Skin epidermis (tissue), 12 donors: ENCODE results near the gene USP4.

Experiments
- H3K27ac ChIP-seq, 21 experiments: fragments of 200-600 bp; sonication (generic) in 11 of 21; one replicate each; pipeline ENCODE4 v1.5.0; 2020; ENCODE audit warnings: mild to moderate bottlenecking in 3 of 21, inconsistent platforms in 2 of 21, moderate library complexity in 2 of 21
- H3K4me3 ChIP-seq, 7 experiments: fragments of 200-600 bp; sonication (generic) in 2 of 7; one replicate each; pipeline ENCODE4 v1.5.0; 2020; ENCODE audit warnings: inconsistent platforms in 2 of 7, mild to moderate bottlenecking in 2 of 7, moderate library complexity in 1 of 7

USP4 gene

GRCh38 chr3:49305608-49306007 lies 34.2 kb downstream of the USP4 start:
- no peak overlapping the region for H3K4me3 ChIP-seq
- no peak overlapping the region for H3K27ac ChIP-seq

- Histone ChIP-seq H3K27ac (no peak overlapping the region), H3K4me3 (no peak overlapping the region)
Measured at GRCh38 chr3:49302613-49303012, 37.2 kb downstream of the USP4 start.

- Histone ChIP-seq H3K4me3 (no peak overlapping the region), H3K27ac (no peak overlapping the region)
Measured at GRCh38 chr3:49300595-49300994, 39.3 kb downstream of the USP4 start.

GRCh38 chr3:49298511-49298910 lies 41.3 kb downstream of the USP4 start:
- Histone ChIP-seq H3K27ac (peak overlapping the region in 1 of 21 experiments; percentile 74), H3K4me3 (no peak overlapping the region)

- no peak overlapping the region for H3K4me3 ChIP-seq
- peak overlapping the region in 19 of 21 experiments; percentile 22 to 74 (median 51) for H3K27ac ChIP-seq
Measured at GRCh38 chr3:49296781-49297411, 43.0 kb downstream of the USP4 start.

GRCh38 chr3:49295489-49296058 lies 44.3 kb downstream of the USP4 start:
- Histone ChIP-seq H3K27ac (peak overlapping the region in 1 of 21 experiments; percentile 56), H3K4me3 (no peak overlapping the region)

- Histone ChIP-seq H3K4me3 (no peak overlapping the region), H3K27ac (peak overlapping the region in 2 of 21 experiments; percentile 10 to 26)
Measured at GRCh38 chr3:49294343-49294742, 45.5 kb downstream of the USP4 start.

GRCh38 chr3:49283997-49284396 lies 55.9 kb downstream of the USP4 start:
- Histone ChIP-seq H3K4me3 (no peak overlapping the region), H3K27ac (no peak overlapping the region)

- Histone ChIP-seq H3K4me3 (no peak overlapping the region), H3K27ac (peak overlapping the region in 16 of 21 experiments; percentile 1 to 96 (median 38))
Measured at GRCh38 chr3:49279376-49279775, 60.5 kb downstream of the USP4 start.

GRCh38 chr3:49278548-49278947 lies 61.3 kb downstream of the USP4 start:
- Histone ChIP-seq H3K27ac (peak overlapping the region in 15 of 21 experiments; percentile 19 to 96 (median 62)), H3K4me3 (no peak overlapping the region)

GRCh38 chr3:49277383-49277775 lies 62.5 kb downstream of the USP4 start:
- H3K27ac ChIP-seq, result peak overlapping the region; percentile 46 to 97 (median 89)
- peak overlapping the region; percentile 34 to 52 (median 42) for H3K4me3 ChIP-seq

- peak within 1 kb of the TSS; percentile 34 to 52 (median 42) for H3K4me3 ChIP-seq
- peak within 1 kb of the TSS; percentile 46 to 97 (median 89) for H3K27ac ChIP-seq
Measured at GRCh38 chr3:49276475-49277382, 63.1 kb downstream of the USP4 start, which contains the start of gene C3orf62. C3orf62 (minus strand) TSS chr3:49277232; CDS start chr3:49276872, 360 bp downstream.

- Histone ChIP-seq H3K4me3 (no peak overlapping the region), H3K27ac (no peak overlapping the region)
Measured at GRCh38 chr3:49273825-49274532, 65.9 kb downstream of the USP4 start.

- Histone ChIP-seq H3K27ac (peak overlapping the region in 1 of 21 experiments; percentile 52), H3K4me3 (no peak overlapping the region)
Measured at GRCh38 chr3:49271047-49271446, 68.8 kb downstream of the USP4 start.

- Histone ChIP-seq H3K27ac (peak overlapping the region in 2 of 21 experiments; percentile 52 to 58), H3K4me3 (no peak overlapping the region)
Measured at GRCh38 chr3:49270156-49270500, 69.7 kb downstream of the USP4 start.

GRCh38 chr3:49269443-49270155 lies 70.3 kb downstream of the USP4 start:
- no peak overlapping the region for H3K27ac ChIP-seq
- H3K4me3 ChIP-seq, result no peak overlapping the region

GRCh38 chr3:49266410-49267095 lies 73.3 kb downstream of the USP4 start:
- Histone ChIP-seq H3K4me3 (no peak overlapping the region), H3K27ac (peak overlapping the region in 6 of 21 experiments; percentile 18 to 59 (median 38))

GRCh38 chr3:49265661-49266386 lies 74.0 kb downstream of the USP4 start:
- Histone ChIP-seq H3K4me3 (no peak overlapping the region), H3K27ac (peak overlapping the region in 6 of 21 experiments; percentile 18 to 59 (median 38))
